GM19035 (cell line): Measurements from ENCODE around the gene HEYL.

Experiments
- ATAC-seq: cut with Tn5 transposase; IDR thresholded peaks from one replicate; pipeline ENCODE4 v1.9.1; 2021; ENCODE audit not compliant: unreplicated experiment

HEYL gene

GRCh38 chr1:39639305-39640130, at the start of gene HEYL:
HEYL (minus strand) TSS chr1:39639643; CDS start chr1:39639625, 18 bp downstream.
- no peak for ATAC-seq

GRCh38 chr1:39689214-39689613, 49.8 kb upstream of the HEYL start:
- ATAC-seq = no peak

- ATAC-seq = no peak
Measured at GRCh38 chr1:39688706-39689105, 49.3 kb upstream of the HEYL start.

GRCh38 chr1:39687243-39687642, 47.8 kb upstream of the HEYL start:
- no peak for ATAC-seq

- ATAC-seq = no peak
Measured at GRCh38 chr1:39685071-39685470, 45.6 kb upstream of the HEYL start.

GRCh38 chr1:39684313-39684664, 44.8 kb upstream of the HEYL start:
- no peak for ATAC-seq

GRCh38 chr1:39683591-39684312, 44.3 kb upstream of the HEYL start:
- ATAC-seq = no peak

- no peak for ATAC-seq
Measured at GRCh38 chr1:39681999-39682398, 42.6 kb upstream of the HEYL start.

- no peak for ATAC-seq
Measured at GRCh38 chr1:39681294-39681693, 41.9 kb upstream of the HEYL start.

GRCh38 chr1:39680751-39681150, 41.3 kb upstream of the HEYL start:
- no peak for ATAC-seq

GRCh38 chr1:39679821-39680220, 40.4 kb upstream of the HEYL start:
- no peak for ATAC-seq

- no peak for ATAC-seq
Measured at GRCh38 chr1:39678889-39679288, 39.4 kb upstream of the HEYL start.

- ATAC-seq = no peak
Measured at GRCh38 chr1:39677645-39678044, 38.2 kb upstream of the HEYL start.

- no peak for ATAC-seq
Measured at GRCh38 chr1:39676948-39677548, 37.6 kb upstream of the HEYL start.

- ATAC-seq = no peak
Measured at GRCh38 chr1:39675220-39675619, 35.8 kb upstream of the HEYL start.

- no peak for ATAC-seq
Measured at GRCh38 chr1:39673215-39673614, 33.8 kb upstream of the HEYL start.

- ATAC-seq = no peak
Measured at GRCh38 chr1:39672551-39672947, 33.1 kb upstream of the HEYL start.

- no peak for ATAC-seq
Measured at GRCh38 chr1:39671793-39672550, 32.5 kb upstream of the HEYL start, which contains the start of gene NT5C1A. NT5C1A (minus strand) TSS chr1:39672107; CDS start chr1:39672038, 69 bp downstream.

- no peak for ATAC-seq
Measured at GRCh38 chr1:39671433-39671792, 32.0 kb upstream of the HEYL start.

GRCh38 chr1:39670689-39671088, 31.2 kb upstream of the HEYL start:
- ATAC-seq = no peak

- ATAC-seq = no peak
Measured at GRCh38 chr1:39668894-39669293, 29.5 kb upstream of the HEYL start.
